Endothelial cell of umbilical vein (primary cell): ENCODE measurements around the gene CYBRD1. TPM values are rescaled to one million over a fixed set of nuclear protein-coding genes. Genes with fewer than 3 reads are reported as not detected.

ENCODE experiments used
- BruUV-seq: library from RNA; stranded (reverse); fragments of 400-500 nt; replicated peaks from 2 replicates; lab custom pipeline; 2021; lab: Mats Ljungman, UMichigan
- CTCF ChIA-PET: fragments of 300-600, 350-600 bp; sonication (Branson Sonifier 250); formaldehyde crosslinking; loops from one replicate; lab custom pipeline; 2021; ENCODE audit warnings: antibody characterized with exemption, inconsistent platforms; lab: Charles Lee
- POLR2A ChIA-PET: fragments of 300-600, 350-600 bp; sonication (Branson Sonifier 250); formaldehyde crosslinking; loops from one replicate; lab custom pipeline; 2021; ENCODE audit warnings: antibody characterized with exemption, inconsistent platforms; lab: Charles Lee
- DNase-seq: peaks from one replicate; pipeline ENCODE4 v3.0.0-alpha.2; 2011; ENCODE audit warnings: low read depth, low spot score
- FAIRE-seq: peaks from 2 replicates; lab custom pipeline; 2011; peaks lifted over from hg19 to GRCh38; lab: Jason Lieb, UNC
- H2AFZ ChIP-seq: 2 replicates; pipeline ENCODE4 v1.6.0; 2012; ENCODE audit warnings: low read depth, low read length, control low read depth, inconsistent platforms
- H3K27ac ChIP-seq: 2 replicates; pipeline ENCODE4 v1.5.1; 2011; ENCODE audit warnings: low read depth, mild to moderate bottlenecking, control low read depth, low read length, moderate library complexity; ENCODE audit not compliant: insufficient read depth
- H3K27me3 ChIP-seq, 2 experiments: 2 replicates each; pipeline versions ENCODE4 v1.6.0 to v1.6.1; 2011; ENCODE audit warnings: low read length in 2 of 2, mixed read lengths in 1 of 2; ENCODE audit not compliant: control insufficient read depth in 2 of 2, insufficient read depth in 2 of 2
- H3K36me3 ChIP-seq, 2 experiments: 2 replicates in 1 of 2; 3 replicates in 1 of 2; pipeline ENCODE4 v1.5.1; 2011; ENCODE audit warnings: low read length in 2 of 2, mild to moderate bottlenecking in 1 of 2, moderate library complexity in 1 of 2; ENCODE audit not compliant: control insufficient read depth in 2 of 2, insufficient read depth in 2 of 2; ENCODE audit errors: extremely low read depth in 1 of 2
- H3K4me1 ChIP-seq: 3 replicates; pipeline ENCODE4 v1.5.1; 2011; ENCODE audit warnings: mild to moderate bottlenecking, low read length; ENCODE audit not compliant: control insufficient read depth, insufficient read depth; ENCODE audit errors: extremely low read depth
- H3K4me2 ChIP-seq: 2 replicates; pipeline ENCODE4 v1.6.1; 2011; ENCODE audit warnings: low read length, control low read depth, mixed read lengths; ENCODE audit not compliant: insufficient read depth
- H3K4me3 ChIP-seq, 3 experiments: fragments of 200-600 bp in 1 of 3; sonication (generic), shearing (Covaris generic) in 1 of 3; replicated peaks in 1 of 3; 2 replicates each; pipeline ENCODE4 v1.5.1; 2011 to 2016; ENCODE audit warnings: control low read depth in 3 of 3, low read length in 3 of 3, mild to moderate bottlenecking in 2 of 3, inconsistent platforms in 1 of 3, low read depth in 1 of 3, moderate library complexity in 1 of 3; ENCODE audit not compliant: insufficient read depth in 1 of 3
- H3K79me2 ChIP-seq: 2 replicates; pipeline ENCODE4 v1.6.0; 2012; ENCODE audit warnings: low read length, inconsistent platforms; ENCODE audit not compliant: control insufficient read depth, insufficient read depth
- H3K9ac ChIP-seq: replicated peaks from 2 replicates; pipeline ENCODE3; 2011; ENCODE audit warnings: low read length, control low read depth; ENCODE audit not compliant: insufficient read depth; ENCODE audit errors: extremely low read depth
- H3K9me1 ChIP-seq: replicated peaks from 3 replicates; pipeline ENCODE4 v1.6.0; 2011; ENCODE audit warnings: mild to moderate bottlenecking, low read length; ENCODE audit not compliant: control insufficient read depth, insufficient read depth; ENCODE audit errors: extremely low read depth
- H3K9me3 ChIP-seq: replicated peaks from 2 replicates; pipeline ENCODE4 v1.5.1; 2012; ENCODE audit warnings: low read length, inconsistent platforms; ENCODE audit not compliant: control insufficient read depth, insufficient read depth
- H4K20me1 ChIP-seq: replicated peaks from 2 replicates; pipeline ENCODE3; 2011; ENCODE audit warnings: mild to moderate bottlenecking, low read length; ENCODE audit not compliant: control insufficient read depth, insufficient read depth; ENCODE audit errors: extremely low read depth
- CTCF ChIP-seq, 2 donors: IDR thresholded peaks; 1 replicate in 1 of 2; 2 replicates in 1 of 2; pipeline ENCODE4 v1.5.1; 2011; ENCODE audit warnings: low read length in 2 of 2, mild to moderate bottlenecking in 2 of 2, moderate library complexity in 2 of 2, control low read depth in 1 of 2, inconsistent platforms in 1 of 2, low read depth in 1 of 2; ENCODE audit not compliant: insufficient read depth in 1 of 2; ENCODE audit errors: extremely low read depth in 1 of 2
- EZH2 ChIP-seq: IDR thresholded peaks from 2 replicates; pipeline ENCODE4 v1.6.1; 2012; ENCODE audit warnings: borderline replicate concordance, low read depth, mild to moderate bottlenecking, moderate library complexity, low read length, inconsistent platforms; ENCODE audit not compliant: severe bottlenecking
- FOS ChIP-seq: IDR thresholded peaks from 2 replicates; pipeline ENCODE4 v1.6.1; 2011; ENCODE audit warnings: mild to moderate bottlenecking, low read length, moderate library complexity, borderline replicate concordance; ENCODE audit not compliant: insufficient read depth
- GATA2 ChIP-seq: IDR thresholded peaks from 2 replicates; pipeline ENCODE4 v1.7.0; 2011; ENCODE audit warnings: low read depth, mild to moderate bottlenecking, moderate library complexity, mixed read lengths, low read length; ENCODE audit not compliant: insufficient read length, insufficient read depth
- JUN ChIP-seq: IDR thresholded peaks from 2 replicates; pipeline ENCODE4 v1.6.1; 2011; ENCODE audit warnings: borderline replicate concordance, low read depth; ENCODE audit not compliant: insufficient read length, insufficient read depth
- MAX ChIP-seq: IDR thresholded peaks from 2 replicates; pipeline ENCODE4 v1.6.1; 2011; ENCODE audit not compliant: insufficient read depth, insufficient read length
- MYC ChIP-seq: IDR thresholded peaks from one replicate; pipeline ENCODE4 v1.6.1; 2011; ENCODE audit warnings: mild to moderate bottlenecking, low read depth, low read length
- POLR2A ChIP-seq: IDR thresholded peaks from 2 replicates; pipeline ENCODE4 v1.6.1; 2012; ENCODE audit warnings: low read depth, mild to moderate bottlenecking, control low read depth, low read length
- POLR2AphosphoS5 ChIP-seq: IDR thresholded peaks from 2 replicates; pipeline ENCODE4 v1.6.1; 2012; ENCODE audit warnings: low read depth, mild to moderate bottlenecking, control low read depth, low read length, moderate library complexity; ENCODE audit not compliant: insufficient read depth
- dilution Hi-C: fragments of 300-500 bp; cut with MboI; formaldehyde crosslinking; loops from one replicate; pipeline ENCODE4 v1.15.0; 2019; ENCODE audit warnings: low sequenced_read_pairs; ENCODE audit not compliant: extremely low pct_ligation_motif_present
- intact Hi-C: fragments of 100-400 bp; cut with micrococcal nuclease; formaldehyde crosslinking; loops from one replicate; pipeline ENCODE4 v1.10.0; 2022
- polyA plus RNA-seq, 4 experiments: library from polyadenylated mRNA; depleted of rRNA in 3 of 4; stranded (reverse) in 3 of 4; unstranded in 1 of 4; fragments of >200 nt; gene quantifications; 2 replicates each; pipeline versions ENCODE4 v1.2.1 to v1.2.3, GENCODE V29; 2011 to 2012; ENCODE audit warnings: missing spikeins in 1 of 4
- total RNA-seq: library from RNA; stranded (reverse); gene quantifications from 2 replicates; pipeline ENCODE4 v1.2.3, GENCODE V29; 2021

The CYBRD1 gene
- total and polyA plus RNA-seq, 2 donors (not counting 3 experiments of a cell fraction or from before 2014, with no cell fraction given) = 23.1 to 24.8 TPM

DNA sequence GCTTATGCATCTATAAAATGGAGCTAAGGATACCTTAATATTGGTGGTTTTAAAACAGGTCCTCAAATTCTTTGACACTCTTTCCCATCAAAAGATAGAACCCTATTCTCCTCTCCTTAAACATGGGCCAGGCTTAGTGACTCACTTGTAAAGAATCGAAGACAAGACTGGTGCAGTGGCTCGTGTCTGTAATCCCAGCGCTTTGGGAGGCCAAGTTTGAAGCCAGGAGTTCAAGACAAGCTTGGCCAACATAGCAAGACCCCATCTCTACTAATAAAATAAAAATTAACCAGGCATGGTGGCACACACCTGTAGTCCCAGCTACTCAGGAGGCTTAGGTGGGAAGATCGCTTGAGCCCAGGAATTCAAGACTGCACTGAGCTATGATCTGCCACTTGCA, 44.5 kb downstream of the CYBRD1 start:
- Histone ChIP-seq H3K27ac (no peak overlapping the region), H3K9me1 (no peaks in the 10 kb centered on the region), H3K4me2 (no peak overlapping the region), H4K20me1 (no peaks in the 10 kb centered on the region), H3K27me3 (peaks cover 4 to 6% of the 10 kb centered on the region in 2 experiments), H3K36me3 (no peaks in the 10 kb centered on the region), H3K9me3 (no peaks in the 10 kb centered on the region), H3K4me1 (no peaks in the 10 kb centered on the region), H3K79me2 (no peaks in the 10 kb centered on the region), H3K9ac (no peak overlapping the region), H2AFZ (no peak overlapping the region), H3K4me3 (no peak overlapping the region)
- CTCF ChIA-PET = interaction anchor here (0.8 to 1.7 kb wide), 7 partner anchors 15 to 638 kb away, joined by 3 to 6 read pairs (median 3); partner anchors contain the start of gene GORASP2
- DNase-seq (no peak), FAIRE-seq (no peak)
- no TSS peak for BruUV-seq
- intact Hi-C loops = no loop called here
- dilution Hi-C loops = no loop called here
- no peak for TF ChIP-seq POLR2A
- no peak for TF ChIP-seq GATA2
- no peak for TF ChIP-seq FOS
- TF ChIP-seq POLR2AphosphoS5 = no peak
- no peak for TF ChIP-seq MYC
- no peak for TF ChIP-seq EZH2
- TF ChIP-seq MAX = no peak
- TF ChIP-seq CTCF (IDR thresholded peaks at IDR 0.05; ENCODE audit: extremely low read depth in 1 of 2, insufficient read depth in 1 of 2, low read depth in 1 of 2, low read length in 2 of 2) = no peak
- no peak for TF ChIP-seq JUN
- POLR2A ChIA-PET = no interaction called here
